HL-60 (cell line): ENCODE measurements around the gene RASA2.

Source experiments
- GABPA ChIP-seq: IDR thresholded peaks from 2 replicates; pipeline ENCODE4 v1.6.1; 2012; ENCODE audit warnings: low read depth
- TF ChIP-seq, protein P1 (sequence below): IDR thresholded peaks from one replicate; pipeline ENCODE4 v1.5.1; 2011; ENCODE audit warnings: low read length, control low read depth, inconsistent platforms; ENCODE audit not compliant: insufficient read depth
- TF ChIP-seq, protein P2 (sequence below): IDR thresholded peaks from 2 replicates; pipeline ENCODE4 v1.6.1; 2012; ENCODE audit warnings: low read depth; ENCODE audit not compliant: insufficient replicate concordance

DNA sequence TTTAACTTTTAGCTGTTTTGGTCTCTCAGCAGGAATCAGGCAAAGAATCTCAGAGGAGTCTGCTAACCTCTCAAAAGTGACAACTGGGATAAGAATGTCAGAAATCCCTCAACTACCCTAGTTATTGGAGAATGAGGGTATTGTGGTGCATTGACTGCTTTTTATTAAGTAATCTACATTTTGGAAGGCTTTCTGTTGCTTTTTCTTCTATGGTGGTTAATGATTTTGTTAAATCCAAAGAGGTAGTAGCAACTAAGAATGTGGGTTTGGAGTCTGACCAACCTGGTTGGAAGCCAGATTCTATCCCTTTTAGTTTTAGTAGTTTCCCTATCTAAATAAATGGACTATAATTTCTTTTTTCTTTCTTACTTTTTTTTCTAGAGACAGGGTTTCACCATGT, 156.6 kb downstream of the RASA2 start:
- TF ChIP-seq, protein P1, sequence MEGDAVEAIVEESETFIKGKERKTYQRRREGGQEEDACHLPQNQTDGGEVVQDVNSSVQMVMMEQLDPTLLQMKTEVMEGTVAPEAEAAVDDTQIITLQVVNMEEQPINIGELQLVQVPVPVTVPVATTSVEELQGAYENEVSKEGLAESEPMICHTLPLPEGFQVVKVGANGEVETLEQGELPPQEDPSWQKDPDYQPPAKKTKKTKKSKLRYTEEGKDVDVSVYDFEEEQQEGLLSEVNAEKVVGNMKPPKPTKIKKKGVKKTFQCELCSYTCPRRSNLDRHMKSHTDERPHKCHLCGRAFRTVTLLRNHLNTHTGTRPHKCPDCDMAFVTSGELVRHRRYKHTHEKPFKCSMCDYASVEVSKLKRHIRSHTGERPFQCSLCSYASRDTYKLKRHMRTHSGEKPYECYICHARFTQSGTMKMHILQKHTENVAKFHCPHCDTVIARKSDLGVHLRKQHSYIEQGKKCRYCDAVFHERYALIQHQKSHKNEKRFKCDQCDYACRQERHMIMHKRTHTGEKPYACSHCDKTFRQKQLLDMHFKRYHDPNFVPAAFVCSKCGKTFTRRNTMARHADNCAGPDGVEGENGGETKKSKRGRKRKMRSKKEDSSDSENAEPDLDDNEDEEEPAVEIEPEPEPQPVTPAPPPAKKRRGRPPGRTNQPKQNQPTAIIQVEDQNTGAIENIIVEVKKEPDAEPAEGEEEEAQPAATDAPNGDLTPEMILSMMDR: no peak
- TF ChIP-seq, protein P2, sequence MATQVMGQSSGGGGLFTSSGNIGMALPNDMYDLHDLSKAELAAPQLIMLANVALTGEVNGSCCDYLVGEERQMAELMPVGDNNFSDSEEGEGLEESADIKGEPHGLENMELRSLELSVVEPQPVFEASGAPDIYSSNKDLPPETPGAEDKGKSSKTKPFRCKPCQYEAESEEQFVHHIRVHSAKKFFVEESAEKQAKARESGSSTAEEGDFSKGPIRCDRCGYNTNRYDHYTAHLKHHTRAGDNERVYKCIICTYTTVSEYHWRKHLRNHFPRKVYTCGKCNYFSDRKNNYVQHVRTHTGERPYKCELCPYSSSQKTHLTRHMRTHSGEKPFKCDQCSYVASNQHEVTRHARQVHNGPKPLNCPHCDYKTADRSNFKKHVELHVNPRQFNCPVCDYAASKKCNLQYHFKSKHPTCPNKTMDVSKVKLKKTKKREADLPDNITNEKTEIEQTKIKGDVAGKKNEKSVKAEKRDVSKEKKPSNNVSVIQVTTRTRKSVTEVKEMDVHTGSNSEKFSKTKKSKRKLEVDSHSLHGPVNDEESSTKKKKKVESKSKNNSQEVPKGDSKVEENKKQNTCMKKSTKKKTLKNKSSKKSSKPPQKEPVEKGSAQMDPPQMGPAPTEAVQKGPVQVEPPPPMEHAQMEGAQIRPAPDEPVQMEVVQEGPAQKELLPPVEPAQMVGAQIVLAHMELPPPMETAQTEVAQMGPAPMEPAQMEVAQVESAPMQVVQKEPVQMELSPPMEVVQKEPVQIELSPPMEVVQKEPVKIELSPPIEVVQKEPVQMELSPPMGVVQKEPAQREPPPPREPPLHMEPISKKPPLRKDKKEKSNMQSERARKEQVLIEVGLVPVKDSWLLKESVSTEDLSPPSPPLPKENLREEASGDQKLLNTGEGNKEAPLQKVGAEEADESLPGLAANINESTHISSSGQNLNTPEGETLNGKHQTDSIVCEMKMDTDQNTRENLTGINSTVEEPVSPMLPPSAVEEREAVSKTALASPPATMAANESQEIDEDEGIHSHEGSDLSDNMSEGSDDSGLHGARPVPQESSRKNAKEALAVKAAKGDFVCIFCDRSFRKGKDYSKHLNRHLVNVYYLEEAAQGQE: no peak
- TF ChIP-seq GABPA: no peak
